HepG2 (cell line): ENCODE data around the gene MT1M. TPM values are rescaled to one million over a fixed set of nuclear protein-coding genes. Genes with fewer than 3 reads are reported as not detected.

ENCODE experiments used
- AHR ChIP-seq: IDR thresholded peaks from 2 replicates; pipeline ENCODE4 v1.6.1; 2018; ENCODE audit warnings: missing genetic modification reagents, missing compliant biosample characterization
- ARHGAP35 ChIP-seq: sonication (generic); formaldehyde crosslinking; IDR thresholded peaks from 2 replicates; pipeline ENCODE4 v1.9.0; 2022; ENCODE audit warnings: mild to moderate bottlenecking, inconsistent platforms, moderate library complexity, missing genetic modification reagents, borderline replicate concordance
- ARNT ChIP-seq: fragments of 450-650 bp; IDR thresholded peaks from 2 replicates; pipeline ENCODE4 v1.6.1; 2017
- ASH2L ChIP-seq: fragments of 300-600, 200-600 bp; sonication (generic); IDR thresholded peaks from 2 replicates; pipeline ENCODE4 v1.7.0; 2017; ENCODE audit warnings: low read depth, mild to moderate bottlenecking, moderate library complexity, mixed read lengths, low read length; ENCODE audit not compliant: insufficient read length
- CENPT ChIP-seq: sonication (generic); formaldehyde crosslinking; IDR thresholded peaks from 2 replicates; pipeline ENCODE4 v1.8.0; 2022; ENCODE audit warnings: low read depth, mild to moderate bottlenecking, moderate library complexity, missing genetic modification reagents
- NCOR1 ChIP-seq: fragments of 200-600 bp; sonication (generic); IDR thresholded peaks from 2 replicates; pipeline ENCODE4 v1.7.0; 2017; ENCODE audit warnings: antibody characterized with exemption, low read length, borderline replicate concordance
- PRPF4 ChIP-seq: fragments of 200-400 bp; formaldehyde crosslinking; IDR thresholded peaks from 2 replicates; pipeline ENCODE4 v1.6.1; 2016; ENCODE audit warnings: low read length, low read depth; ENCODE audit not compliant: poor library complexity, severe bottlenecking
- RAD21 ChIP-seq: fragments of 450-650 bp; formaldehyde crosslinking; IDR thresholded peaks from 2 replicates; pipeline ENCODE4 v1.5.0; 2020; ENCODE audit warnings: mild to moderate bottlenecking
- REXO4 ChIP-seq: sonication (generic); formaldehyde crosslinking; IDR thresholded peaks from 2 replicates; pipeline ENCODE4 v1.8.0; 2022; ENCODE audit warnings: missing genetic modification reagents, mild to moderate bottlenecking, borderline replicate concordance
- RXRB ChIP-seq: IDR thresholded peaks from 2 replicates; pipeline ENCODE4 v1.6.1; 2016; ENCODE audit warnings: borderline replicate concordance, missing genetic modification reagents, missing compliant biosample characterization
- SIN3B ChIP-seq: fragments of 150-350 bp; IDR thresholded peaks from 2 replicates; pipeline ENCODE4 v1.6.1; 2014; ENCODE audit warnings: low read length
- ZNF235 ChIP-seq: sonication (generic); formaldehyde crosslinking; IDR thresholded peaks from 2 replicates; pipeline ENCODE4 v1.8.1; 2023; ENCODE audit warnings: mild to moderate bottlenecking, missing genetic modification reagents, borderline replicate concordance
- ZNF24 ChIP-seq: fragments of 450-650 bp; IDR thresholded peaks from 2 replicates; pipeline ENCODE4 v1.6.1; 2017; ENCODE audit warnings: antibody characterized with exemption, mild to moderate bottlenecking
- ZNF350 ChIP-seq: sonication (generic); formaldehyde crosslinking; IDR thresholded peaks from 2 replicates; pipeline ENCODE4 v1.4.0; 2020; ENCODE audit warnings: mild to moderate bottlenecking, low read depth, missing genetic modification reagents, borderline replicate concordance
- ZNF460 ChIP-seq: sonication (generic); formaldehyde crosslinking; IDR thresholded peaks from 2 replicates; pipeline ENCODE4 v1.5.1; 2020; ENCODE audit warnings: missing genetic modification reagents, mild to moderate bottlenecking, borderline replicate concordance
- ZNF496 ChIP-seq: sonication (generic); formaldehyde crosslinking; IDR thresholded peaks from 2 replicates; pipeline ENCODE4 v1.8.1; 2023; ENCODE audit warnings: mild to moderate bottlenecking, moderate library complexity, missing genetic modification reagents; ENCODE audit not compliant: insufficient replicate concordance
- ZNF549 ChIP-seq: sonication (generic); formaldehyde crosslinking; IDR thresholded peaks from 2 replicates; pipeline ENCODE4 v1.5.0; 2020; ENCODE audit warnings: missing genetic modification reagents
- ZNF678 ChIP-seq: sonication (generic); formaldehyde crosslinking; IDR thresholded peaks from 2 replicates; pipeline ENCODE4 v1.4.0; 2020; ENCODE audit warnings: mild to moderate bottlenecking, missing genetic modification reagents
- ZNF891 ChIP-seq: sonication (generic); formaldehyde crosslinking; IDR thresholded peaks from 2 replicates; pipeline ENCODE4 v1.5.0; 2020; ENCODE audit warnings: mild to moderate bottlenecking, missing genetic modification reagents
- ZXDC ChIP-seq: sonication (generic); formaldehyde crosslinking; IDR thresholded peaks from 2 replicates; pipeline ENCODE4 v1.5.0; 2020; ENCODE audit warnings: mild to moderate bottlenecking, missing genetic modification reagents
- polyA plus RNA-seq, 8 experiments: library from polyadenylated mRNA; depleted of rRNA in 3 of 8; stranded (reverse) in 7 of 8; unstranded in 1 of 8; fragments of >200 nt; fragmentation: Illumina TruSeq in 4 of 8; extraction: Trizol in 4 of 8; gene quantifications; 2 replicates each; pipeline versions ENCODE4 v1.2.1 to v1.2.3, GENCODE V29; 2011 to 2016; ENCODE audit warnings: low read depth in 4 of 8, missing spikeins in 1 of 8, mixed read lengths in 1 of 8; ENCODE audit not compliant: insufficient read depth in 1 of 8
- total RNA-seq, 5 experiments: library from RNA; depleted of rRNA; stranded (reverse); fragments of >200 nt; fragmentation: Illumina TruSeq; extraction: Trizol; gene quantifications; 2 replicates each; pipeline ENCODE4 v1.2.3, GENCODE V29; 2016; ENCODE audit warnings: low read depth in 1 of 5
- TF ChIP-seq, protein P1 (sequence below): sonication (generic); formaldehyde crosslinking; IDR thresholded peaks from 2 replicates; pipeline ENCODE4 v1.5.0; 2020; ENCODE audit warnings: mild to moderate bottlenecking, low read depth, missing genetic modification reagents, borderline replicate concordance
- TF ChIP-seq, protein P2 (sequence below): sonication (generic); formaldehyde crosslinking; IDR thresholded peaks from 2 replicates; pipeline ENCODE4 v1.4.0; 2020; ENCODE audit warnings: missing genetic modification reagents

The MT1M gene
- total and polyA plus RNA-seq, 2 of the 13 experiments (the other 11 are each of a cell fraction or from before 2014, with no cell fraction given), result 4.6 TPM; not detected in 1

DNA sequence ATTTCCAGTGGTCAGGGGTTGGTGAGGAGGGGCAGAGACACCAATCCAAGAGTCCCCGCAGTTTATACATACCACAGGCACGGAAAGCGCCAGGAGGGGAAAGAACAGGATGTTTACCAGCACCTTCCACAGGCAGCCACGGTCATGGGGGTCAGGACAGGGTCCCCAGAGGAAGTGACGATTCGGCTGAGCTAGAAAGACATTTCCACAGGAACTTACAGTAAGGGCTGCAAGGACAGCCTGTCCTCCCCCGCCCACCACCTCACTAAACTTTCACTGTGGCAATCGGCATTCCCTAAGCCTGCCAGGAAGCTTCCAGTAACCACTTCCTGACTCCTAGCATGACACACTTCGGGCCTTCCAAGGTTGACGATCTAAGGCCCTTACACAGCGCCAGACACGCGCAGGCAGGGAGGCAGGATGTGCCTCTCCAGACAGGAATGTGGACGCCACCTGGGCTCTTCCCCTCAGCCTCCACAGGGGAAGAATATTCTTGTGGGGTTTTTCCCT, 25.3 kb upstream of the MT1M start (continued):
- TF ChIP-seq, protein P1, sequence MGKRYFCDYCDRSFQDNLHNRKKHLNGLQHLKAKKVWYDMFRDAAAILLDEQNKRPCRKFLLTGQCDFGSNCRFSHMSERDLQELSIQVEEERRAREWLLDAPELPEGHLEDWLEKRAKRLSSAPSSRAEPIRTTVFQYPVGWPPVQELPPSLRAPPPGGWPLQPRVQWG (CRISPR knock-in tag), result no peak
- TF ChIP-seq AHR (CRISPR knock-in tag) (peak; percentile 95), RAD21 (CRISPR knock-in tag) (0 out of 2 replicates have a peak, but pooled peaks have one; percentile 6), SIN3B (no peak), ZNF891 (CRISPR knock-in tag) (peak; percentile 62; the same call in 1 of the 2 replicates), ARNT (no peak), CENPT (CRISPR knock-in tag) (no peak), NCOR1 (no peak; the same call in 1 of the 2 replicates), ZNF460 (no peak), ZXDC (CRISPR knock-in tag) (no peak), REXO4 (CRISPR knock-in tag) (peak; percentile 86; the same call in 1 of the 2 replicates), ZNF678 (CRISPR knock-in tag) (0 out of 2 replicates have a peak, but pooled peaks have one; percentile 18), ZNF350 (CRISPR knock-in tag) (peak; percentile 86; the same call in 1 of the 2 replicates), ARHGAP35 (CRISPR knock-in tag) (no peak), RXRB (CRISPR knock-in tag) (peak; percentile 77), ZNF496 (CRISPR knock-in tag) (no peak), ASH2L (peak; percentile 48), ZNF235 (CRISPR knock-in tag) (0 out of 2 replicates have a peak, but pooled peaks have one; percentile 19), ZNF24 (0 out of 2 replicates have a peak, but pooled peaks have one; percentile 6), ZNF549 (CRISPR knock-in tag) (no peak; the same call in 1 of the 2 replicates), PRPF4 (no peak)
- TF ChIP-seq, protein P2, sequence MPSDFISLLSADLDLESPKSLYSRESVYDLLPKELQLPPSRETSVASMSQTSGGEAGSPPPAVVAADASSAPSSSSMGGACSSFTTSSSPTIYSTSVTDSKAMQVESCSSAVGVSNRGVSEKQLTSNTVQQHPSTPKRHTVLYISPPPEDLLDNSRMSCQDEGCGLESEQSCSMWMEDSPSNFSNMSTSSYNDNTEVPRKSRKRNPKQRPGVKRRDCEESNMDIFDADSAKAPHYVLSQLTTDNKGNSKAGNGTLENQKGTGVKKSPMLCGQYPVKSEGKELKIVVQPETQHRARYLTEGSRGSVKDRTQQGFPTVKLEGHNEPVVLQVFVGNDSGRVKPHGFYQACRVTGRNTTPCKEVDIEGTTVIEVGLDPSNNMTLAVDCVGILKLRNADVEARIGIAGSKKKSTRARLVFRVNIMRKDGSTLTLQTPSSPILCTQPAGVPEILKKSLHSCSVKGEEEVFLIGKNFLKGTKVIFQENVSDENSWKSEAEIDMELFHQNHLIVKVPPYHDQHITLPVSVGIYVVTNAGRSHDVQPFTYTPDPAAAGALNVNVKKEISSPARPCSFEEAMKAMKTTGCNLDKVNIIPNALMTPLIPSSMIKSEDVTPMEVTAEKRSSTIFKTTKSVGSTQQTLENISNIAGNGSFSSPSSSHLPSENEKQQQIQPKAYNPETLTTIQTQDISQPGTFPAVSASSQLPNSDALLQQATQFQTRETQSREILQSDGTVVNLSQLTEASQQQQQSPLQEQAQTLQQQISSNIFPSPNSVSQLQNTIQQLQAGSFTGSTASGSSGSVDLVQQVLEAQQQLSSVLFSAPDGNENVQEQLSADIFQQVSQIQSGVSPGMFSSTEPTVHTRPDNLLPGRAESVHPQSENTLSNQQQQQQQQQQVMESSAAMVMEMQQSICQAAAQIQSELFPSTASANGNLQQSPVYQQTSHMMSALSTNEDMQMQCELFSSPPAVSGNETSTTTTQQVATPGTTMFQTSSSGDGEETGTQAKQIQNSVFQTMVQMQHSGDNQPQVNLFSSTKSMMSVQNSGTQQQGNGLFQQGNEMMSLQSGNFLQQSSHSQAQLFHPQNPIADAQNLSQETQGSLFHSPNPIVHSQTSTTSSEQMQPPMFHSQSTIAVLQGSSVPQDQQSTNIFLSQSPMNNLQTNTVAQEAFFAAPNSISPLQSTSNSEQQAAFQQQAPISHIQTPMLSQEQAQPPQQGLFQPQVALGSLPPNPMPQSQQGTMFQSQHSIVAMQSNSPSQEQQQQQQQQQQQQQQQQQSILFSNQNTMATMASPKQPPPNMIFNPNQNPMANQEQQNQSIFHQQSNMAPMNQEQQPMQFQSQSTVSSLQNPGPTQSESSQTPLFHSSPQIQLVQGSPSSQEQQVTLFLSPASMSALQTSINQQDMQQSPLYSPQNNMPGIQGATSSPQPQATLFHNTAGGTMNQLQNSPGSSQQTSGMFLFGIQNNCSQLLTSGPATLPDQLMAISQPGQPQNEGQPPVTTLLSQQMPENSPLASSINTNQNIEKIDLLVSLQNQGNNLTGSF, result no peak; the same call in 1 of the 2 replicates
